ENCODE measurements around the gene IGF2.

Gene IGF2

GRCh38 chr11:2133241-2134021 is 5.8 kb downstream of the IGF2 start:
- TF ChIP-seq CTCF (IDR thresholded peaks at IDR 0.05; ENCODE audit: control insufficient read depth, insufficient read depth, low read depth, low read length, missing control alignments), result no peak
- no peak overlapping the region for H3K4me3 ChIP-seq (ENCODE audit: control insufficient read depth, low read depth, low read length)
- DNase-seq (ENCODE audit: low read depth), result no peak

GRCh38 chr11:2132874-2133240 is 6.3 kb downstream of the IGF2 start:
- no peak overlapping the region for H3K4me3 ChIP-seq (ENCODE audit: control insufficient read depth, low read depth, low read length)
- DNase-seq (ENCODE audit: low read depth), result no peak
- no peak for TF ChIP-seq CTCF (IDR thresholded peaks at IDR 0.05; ENCODE audit: control insufficient read depth, insufficient read depth, low read depth, low read length, missing control alignments)

- no peak for TF ChIP-seq CTCF (IDR thresholded peaks at IDR 0.05; ENCODE audit: control insufficient read depth, insufficient read depth, low read depth, low read length, missing control alignments)
- DNase-seq (ENCODE audit: low read depth), result no peak
- no peak overlapping the region for H3K4me3 ChIP-seq (ENCODE audit: control insufficient read depth, low read depth, low read length)
Observed at GRCh38 chr11:2132246-2132645, 6.9 kb downstream of the IGF2 start.

- H3K4me3 ChIP-seq (ENCODE audit: control insufficient read depth, low read depth, low read length), result no peak overlapping the region
- DNase-seq (ENCODE audit: low read depth), result no peak
- TF ChIP-seq CTCF (IDR thresholded peaks at IDR 0.05; ENCODE audit: control insufficient read depth, insufficient read depth, low read depth, low read length, missing control alignments), result no peak
Observed at GRCh38 chr11:2131371-2132236, 7.6 kb downstream of the IGF2 start.

- DNase-seq (ENCODE audit: low read depth), result no peak
- H3K4me3 ChIP-seq (ENCODE audit: control insufficient read depth, low read depth, low read length), result no peak overlapping the region
- no peak for TF ChIP-seq CTCF (IDR thresholded peaks at IDR 0.05; ENCODE audit: control insufficient read depth, insufficient read depth, low read depth, low read length, missing control alignments)
Observed at GRCh38 chr11:2130881-2131352, 8.3 kb downstream of the IGF2 start.

- no peak for DNase-seq (ENCODE audit: low read depth)
- H3K4me3 ChIP-seq (ENCODE audit: control insufficient read depth, low read depth, low read length), result no peak overlapping the region
- no peak for TF ChIP-seq CTCF (IDR thresholded peaks at IDR 0.05; ENCODE audit: control insufficient read depth, insufficient read depth, low read depth, low read length, missing control alignments)
Observed at GRCh38 chr11:2129699-2130366, 9.4 kb downstream of the IGF2 start.

All from AG09309 (cell line).